ENCODE data around the gene PCDH15. TPM values are rescaled to one million over a fixed set of nuclear protein-coding genes. Genes with fewer than 3 reads are reported as not detected.

Gene PCDH15
- polyA plus RNA-seq (ENCODE audit: insufficient read length): 1.0 TPM

DNA sequence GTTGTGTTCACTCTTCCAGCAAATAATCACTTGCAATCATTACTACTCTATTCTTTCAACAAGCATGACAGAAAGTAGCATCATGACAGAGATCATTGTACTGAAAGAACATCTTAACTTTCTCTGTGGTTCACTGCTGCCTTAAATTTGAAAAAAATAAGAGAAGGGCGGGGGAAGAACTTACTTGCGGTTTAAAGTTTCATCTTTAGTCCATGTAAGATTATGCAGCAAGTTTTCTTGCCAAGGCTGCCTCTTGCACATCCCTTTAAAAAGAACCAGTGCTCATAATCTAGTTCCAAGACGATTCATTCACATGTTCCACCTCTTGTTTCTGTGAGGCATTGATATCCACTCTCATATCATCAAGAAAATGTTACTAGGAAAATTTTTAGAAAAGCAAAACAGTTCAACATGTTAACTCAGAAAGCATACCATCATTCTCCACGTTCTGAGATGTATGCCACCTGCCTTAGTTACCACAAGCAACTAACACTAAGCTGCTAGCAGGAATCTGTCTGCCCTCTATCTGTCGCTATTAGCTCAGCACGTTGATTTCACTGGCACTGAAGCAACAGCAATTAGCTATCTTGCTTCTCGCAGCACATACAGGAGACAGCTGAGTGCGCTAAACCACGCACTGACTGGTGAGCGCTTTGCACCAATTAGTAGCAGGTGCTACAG lies at the start of gene PCDH15:
TSS of gene PCDH15 (minus strand) at position 491 of the 681 bp plus-strand sequence. CDS start 136,969 bp downstream, outside the sequence.
- peak; percentile 24 for DNase-seq

GRCh38 chr10:54843932-54844331 lies 42.9 kb upstream of the PCDH15 start:
- DNase-seq: no peak

GRCh38 chr10:54843085-54843646 lies 42.1 kb upstream of the PCDH15 start:
- DNase-seq: no peak

DNA sequence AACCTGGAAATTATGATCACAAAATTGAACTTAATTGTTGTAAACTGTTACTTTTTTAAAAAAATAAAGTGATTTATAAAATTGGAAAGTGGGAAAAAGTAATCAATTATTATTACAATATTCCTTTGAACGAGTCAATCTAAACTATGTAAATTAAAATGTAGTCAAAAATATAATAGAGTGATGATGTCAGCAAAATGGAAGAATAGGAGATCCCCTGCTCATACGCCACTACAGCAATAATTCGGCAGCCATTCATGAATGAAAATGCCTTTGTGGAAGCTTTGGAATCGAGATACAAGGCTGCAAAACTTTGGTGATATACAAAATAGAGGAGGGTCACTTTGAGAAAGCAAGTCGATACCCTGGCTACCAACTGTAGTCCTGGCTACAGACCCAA lies 36.4 kb upstream of the PCDH15 start:
- DNase-seq: no peak

DNA sequence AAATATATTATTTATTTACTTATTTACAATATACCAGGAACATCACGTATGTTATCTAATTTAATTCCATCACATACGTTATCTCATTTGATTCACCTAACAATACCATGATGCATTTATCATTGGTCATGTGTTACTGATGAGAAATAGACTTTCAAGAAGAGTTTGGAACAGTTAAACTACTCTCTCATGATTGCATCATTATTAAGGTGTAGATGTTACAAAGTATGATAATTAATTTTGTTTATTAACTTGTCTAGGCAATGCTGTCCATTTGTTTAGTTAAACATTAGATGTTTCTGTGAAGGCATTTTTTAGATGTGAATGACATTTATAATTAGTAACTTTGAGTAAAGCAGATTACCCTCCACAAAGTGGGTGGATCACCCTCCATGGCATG lies 32.0 kb upstream of the PCDH15 start:
- DNase-seq: no peak

DNA sequence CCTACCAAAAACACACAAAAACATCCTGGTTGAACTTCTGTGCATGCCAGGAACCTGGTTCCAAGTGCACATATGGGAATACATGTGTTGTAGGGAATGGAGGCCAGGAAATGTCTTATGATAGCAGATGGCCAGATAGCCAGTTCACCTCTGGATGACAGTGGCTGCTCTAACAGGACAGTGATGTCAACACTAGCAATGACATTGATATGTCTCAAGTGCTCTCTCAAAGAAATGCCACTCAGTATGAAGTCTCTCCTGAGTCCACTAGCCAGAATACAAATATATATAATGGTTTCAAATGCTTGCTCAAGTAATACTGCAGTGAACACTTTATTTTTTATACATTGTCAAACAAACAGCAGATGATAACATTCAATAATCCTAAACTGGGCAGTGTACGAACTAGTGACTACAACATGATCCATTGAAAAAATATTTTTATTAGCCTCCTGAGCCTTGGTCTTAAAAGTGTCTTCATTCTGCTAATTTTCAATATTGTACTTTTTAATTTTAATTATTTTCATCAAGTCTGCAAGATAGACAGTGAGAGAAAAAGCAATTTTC lies 26.0 kb upstream of the PCDH15 start:
- DNase-seq: no peak

GRCh38 chr10:54815583-54815982 lies 14.6 kb upstream of the PCDH15 start:
- DNase-seq: no peak

DNA sequence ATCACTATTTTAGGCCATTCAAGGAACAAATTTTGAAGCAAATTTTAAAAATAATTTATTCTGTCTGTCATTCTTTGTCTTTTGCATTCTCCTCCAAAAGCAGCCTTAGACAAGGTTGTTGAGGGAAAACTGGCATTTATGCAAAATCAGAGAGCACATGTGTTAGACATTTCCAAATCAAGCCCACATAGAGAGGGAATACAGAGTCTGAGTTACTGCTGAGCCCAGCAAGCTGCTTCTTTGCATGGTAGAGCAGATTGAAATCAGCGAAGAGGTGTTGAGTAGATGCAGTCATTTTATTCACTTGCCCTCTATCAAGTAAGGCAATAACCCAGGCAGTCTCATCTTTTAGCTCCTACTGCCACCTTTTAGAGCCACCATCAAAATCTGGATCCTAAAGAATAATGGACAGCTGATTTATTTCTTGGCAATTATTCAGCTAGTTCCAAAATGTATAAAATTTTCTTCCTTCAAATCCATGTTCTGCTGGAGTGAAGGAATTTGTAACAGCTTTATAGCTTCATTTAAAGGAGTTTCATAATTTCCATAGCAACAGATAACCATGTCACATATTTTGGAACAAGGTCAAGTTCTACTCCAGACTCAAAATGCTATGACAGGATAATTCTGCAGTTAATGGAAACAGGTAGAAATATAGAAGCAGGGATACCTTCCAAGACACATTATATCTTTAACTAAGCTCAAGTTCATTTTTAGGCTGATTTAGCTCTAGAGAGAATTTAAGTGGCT lies 7.3 kb upstream of the PCDH15 start:
- DNase-seq: no peak

DNA sequence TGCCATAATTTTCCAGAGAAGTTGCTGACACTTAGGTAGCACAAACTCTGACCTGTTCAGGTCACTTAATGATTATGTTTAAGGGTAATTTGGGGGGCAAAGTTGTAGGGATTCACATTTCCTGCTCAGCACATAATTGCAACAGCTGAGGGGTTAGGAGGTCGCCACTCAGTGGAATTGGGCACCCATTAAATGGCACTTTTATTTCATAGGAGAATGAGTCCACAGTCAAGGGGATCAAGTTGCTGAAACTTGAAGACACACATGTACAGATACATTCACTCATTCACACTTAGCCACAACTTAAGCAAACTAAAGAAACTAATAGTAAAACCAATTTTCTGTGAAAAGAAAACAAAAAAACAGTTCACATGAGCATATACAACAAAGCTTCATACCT lies 1.5 kb downstream of the PCDH15 start:
- no peak for DNase-seq

DNA sequence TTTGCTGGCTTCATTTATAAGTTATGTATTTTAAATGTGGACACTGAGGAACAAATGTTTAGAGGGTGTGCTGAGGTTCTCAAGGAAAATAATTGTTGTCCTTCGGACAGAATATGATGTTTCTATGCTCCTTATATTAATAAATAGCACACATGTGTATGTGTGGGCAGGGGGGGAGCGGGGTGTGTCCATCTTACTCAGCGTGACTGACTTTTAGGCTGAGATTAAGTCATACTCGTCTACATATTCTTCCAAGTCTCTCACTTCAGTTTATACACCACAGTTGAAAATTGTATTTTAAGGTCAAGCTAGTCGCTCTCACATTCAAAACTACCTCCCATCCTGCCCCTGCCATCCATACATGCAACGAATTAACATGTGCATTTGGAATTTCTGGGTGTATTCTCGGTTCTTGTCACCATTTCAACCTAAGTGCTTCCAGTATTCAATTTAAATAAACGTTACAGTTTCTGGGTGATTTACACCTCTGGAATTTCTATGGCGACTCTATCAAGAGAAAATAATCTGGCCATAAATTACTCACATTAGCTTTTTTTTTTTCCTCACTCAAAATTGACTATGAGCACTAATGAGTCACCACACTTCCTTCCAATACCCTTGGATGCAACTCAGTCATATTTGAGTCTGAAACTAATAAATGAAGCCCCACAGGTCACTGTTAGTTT lies 3.3 kb downstream of the PCDH15 start:
- no peak for DNase-seq

- no peak for DNase-seq
Observed at GRCh38 chr10:54796881-54797280, 4.2 kb downstream of the PCDH15 start.

DNA sequence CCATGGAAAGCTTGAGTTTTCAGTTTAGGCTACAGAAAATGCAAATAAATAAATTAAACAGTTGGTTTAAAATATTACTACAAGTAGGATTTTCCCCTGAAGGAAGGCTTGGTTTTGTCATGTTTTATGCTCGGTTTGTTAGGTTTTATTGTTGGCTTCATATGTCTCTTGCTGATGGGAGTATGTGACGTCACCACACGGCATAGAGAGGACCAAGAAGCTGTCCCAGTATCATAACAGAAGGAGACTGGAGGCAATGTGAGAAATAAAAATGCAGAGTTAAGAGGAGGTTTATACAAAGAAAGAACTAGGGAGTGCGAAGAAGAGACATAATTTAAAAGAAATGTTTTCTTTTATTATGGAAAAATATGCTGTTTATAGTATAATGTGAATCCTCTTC lies 24.4 kb downstream of the PCDH15 start:
- DNase-seq: no peak

DNA sequence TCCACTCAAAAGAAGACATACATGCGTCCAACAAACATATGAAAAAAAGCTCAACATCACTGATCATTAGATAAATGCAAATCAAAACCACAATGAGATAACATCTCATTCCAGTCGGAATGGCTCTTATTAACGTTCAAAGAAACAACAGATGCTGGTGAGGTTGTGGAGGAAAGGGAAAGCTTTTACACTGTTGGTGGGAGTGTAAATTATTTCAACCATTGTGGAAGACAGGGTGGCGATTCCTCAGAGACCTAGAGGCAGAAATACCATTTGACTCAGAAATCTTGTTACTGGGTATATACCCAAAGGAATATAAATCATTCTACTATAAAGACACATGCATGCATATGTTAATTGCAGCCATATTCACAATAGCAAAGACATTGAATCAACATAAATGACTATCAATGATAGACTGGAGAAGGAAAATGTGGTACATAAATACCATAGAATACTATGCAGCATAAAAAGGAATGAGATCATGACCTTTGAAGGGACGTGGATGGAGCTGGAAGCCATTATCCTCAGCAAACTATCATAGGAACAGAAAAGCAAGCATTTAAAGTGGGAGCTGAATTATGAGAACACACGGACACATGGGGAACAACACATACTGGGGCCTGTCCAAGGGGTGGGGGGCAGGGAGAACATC lies 28.4 kb downstream of the PCDH15 start:
- no peak for DNase-seq

GRCh38 chr10:54769051-54769450 lies 32.0 kb downstream of the PCDH15 start:
- DNase-seq: no peak

- DNase-seq: no peak
Observed at GRCh38 chr10:54758791-54759190, 42.2 kb downstream of the PCDH15 start.

DNA sequence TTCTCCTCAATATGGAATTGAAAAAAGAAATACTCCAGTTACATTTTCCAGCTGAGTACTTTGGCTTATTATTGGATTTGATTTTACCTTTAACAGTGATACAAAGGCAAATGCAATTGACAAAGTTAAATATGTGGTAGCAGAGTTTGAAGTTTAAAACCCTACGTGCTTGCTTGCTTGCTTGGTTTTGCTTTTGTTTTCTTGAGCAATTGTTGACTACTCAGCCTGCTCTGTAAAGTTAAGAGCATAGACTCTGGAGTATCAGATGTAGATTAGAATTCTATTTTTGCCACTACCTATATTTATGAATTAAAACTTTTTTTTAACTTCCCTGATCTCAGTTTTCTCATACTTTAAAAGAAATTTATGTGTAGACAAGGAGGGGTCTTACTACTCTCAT lies 51.4 kb downstream of the PCDH15 start:
- DNase-seq: no peak

GRCh38 chr10:54745436-54745835 lies 55.6 kb downstream of the PCDH15 start:
- DNase-seq: no peak

- DNase-seq: no peak
Observed at GRCh38 chr10:54742416-54742815, 58.6 kb downstream of the PCDH15 start.

DNA sequence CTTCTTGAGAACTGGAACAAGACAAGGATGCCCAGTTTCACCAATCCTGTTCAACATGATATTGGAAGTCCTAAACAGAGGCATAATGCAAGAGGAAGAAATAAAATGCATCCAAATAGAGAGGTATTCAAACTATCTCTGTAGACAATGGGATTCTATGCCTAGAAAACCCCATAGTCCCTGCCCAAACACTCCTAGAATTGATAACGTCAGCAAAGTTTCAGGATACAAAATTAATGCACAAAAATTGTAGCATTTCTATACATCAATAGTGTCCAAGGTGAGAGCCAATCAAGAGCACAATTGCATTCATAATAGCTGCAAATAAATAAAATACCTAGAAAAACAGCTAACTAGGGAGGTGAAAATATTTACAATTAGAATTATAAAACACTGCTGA lies 72.5 kb downstream of the PCDH15 start:
- DNase-seq: no peak

GRCh38 chr10:54722075-54722474 lies 79.0 kb downstream of the PCDH15 start:
- DNase-seq: no peak

- DNase-seq: no peak
Observed at GRCh38 chr10:54710918-54711317, 90.1 kb downstream of the PCDH15 start.

- no peak for DNase-seq
Observed at GRCh38 chr10:54708591-54708990, 92.4 kb downstream of the PCDH15 start.

Measured in hindlimb muscle (tissue), 1 donor.